Esophagus squamous epithelium (tissue), 5 donors: ENCODE measurements around the gene CKB. TPM values are rescaled to one million over a fixed set of nuclear protein-coding genes. Genes with fewer than 3 reads are reported as not detected.

Experiments used
- DNase-seq: peaks from one replicate; lab custom pipeline; 2025; lab: John Stamatoyannopoulos, UW
- H3K27ac ChIP-seq, 4 donors: fragments of 200-600 bp; sonication (generic); one replicate each; pipeline ENCODE4 v1.5.1; 2016 to 2019; ENCODE audit warnings: mild to moderate bottlenecking in 1 of 4
- H3K27me3 ChIP-seq, 4 donors: fragments of 200-600 bp; sonication (generic); 1 replicate in 3 of 4; 2 replicates in 1 of 4; pipeline versions ENCODE4 v1.5.1 to v1.6.0; 2017 to 2021; ENCODE audit warnings: antibody characterized with exemption in 1 of 4
- H3K36me3 ChIP-seq, 3 donors: fragments of 200-600 bp; sonication (generic); one replicate each; pipeline ENCODE4 v1.5.1; 2016 to 2019
- H3K4me1 ChIP-seq, 3 donors: fragments of 200-600 bp; sonication (generic); one replicate each; pipeline ENCODE4 v1.5.1; 2017 to 2019
- H3K4me3 ChIP-seq, 4 donors: fragments of 200-600 bp; sonication (generic); 1 replicate in 3 of 4; 2 replicates in 1 of 4; pipeline ENCODE4 v1.5.1; 2016 to 2019; ENCODE audit warnings: mild to moderate bottlenecking in 2 of 4, moderate library complexity in 1 of 4
- H3K9me3 ChIP-seq, 3 donors: fragments of 200-600 bp; sonication (generic); one replicate each; pipeline ENCODE4 v1.5.1; 2016 to 2019
- CTCF ChIP-seq, 6 experiments: fragments of 450-650 bp in 4 of 6; fragments of 200-600 bp in 2 of 6; sonication (generic) in 2 of 6; IDR thresholded peaks; one replicate each; pipeline ENCODE4 v1.5.1; 2016 to 2019; ENCODE audit warnings: antibody characterized with exemption in 6 of 6, mild to moderate bottlenecking in 4 of 6, moderate library complexity in 4 of 6
- POLR2A ChIP-seq, 4 donors: fragments of 450-650 bp; IDR thresholded peaks; one replicate each; pipeline ENCODE4 v1.6.1; 2017; ENCODE audit warnings: antibody characterized with exemption in 4 of 4, mild to moderate bottlenecking in 4 of 4, moderate library complexity in 3 of 4
- WGBS, 2 donors: methylation state at CpG; one replicate each; pipeline ENCODE4 v1.1.5; 2018; 5-methylcytosine and 5-hydroxymethylcytosine counted together
- intact Hi-C: fragments of 100-400 bp; cut with DNase I; formaldehyde crosslinking; loops from one replicate; pipeline ENCODE4 v1.15.0; 2022
- total RNA-seq, 4 donors: library from RNA; depleted of rRNA; stranded (reverse); fragments of >200 nt; gene quantifications; one replicate each; pipeline ENCODE4 v1.1.0, GENCODE V29; 2016
- donor health status: DM: yes; HTN: yes; CAD: no.

CKB gene
- total RNA-seq, 4 donors from 2014 or later: 27.2 to 204 (median 37.6) TPM

- Histone ChIP-seq H3K27me3 (no peaks in the 10 kb centered on the region), H3K4me1 (peaks cover 15 to 36% (median 17%) of the 10 kb centered on the region in 3 donors), H3K36me3 (peaks cover 6 to 56% (median 8%) of the 10 kb centered on the region in 3 donors), H3K9me3 (no peaks in the 10 kb centered on the region), H3K27ac (no peak overlapping the region), H3K4me3 (no peak overlapping the region)
- TF ChIP-seq POLR2A (IDR thresholded peaks at IDR 0.05) (no peak), CTCF (IDR thresholded peaks at IDR 0.05) (no peak)
- 90 to 92% methylated on average over 12 to 22 of the region's 26 CpGs for WGBS, 2 donors
- intact Hi-C loops: no loop called here
- DNase-seq: no peak
These were observed 11.6 kb downstream of the CKB start for GRCh38 chr14:103510724-103511693.

- Histone ChIP-seq H3K9me3 (no peaks in the 10 kb centered on the region), H3K36me3 (peaks cover 10 to 65% (median 17%) of the 10 kb centered on the region in 3 donors), H3K4me1 (peaks cover 15 to 28% (median 17%) of the 10 kb centered on the region in 3 donors), H3K27me3 (no peaks in the 10 kb centered on the region), H3K27ac (no peak overlapping the region), H3K4me3 (no peak overlapping the region)
- 89 to 91% methylated on average over 6 to 11 of the region's 11 CpGs for WGBS, 2 donors
- TF ChIP-seq POLR2A (IDR thresholded peaks at IDR 0.05): no peak
- TF ChIP-seq CTCF (IDR thresholded peaks at IDR 0.05): no peak
- no peak for DNase-seq
- intact Hi-C loops: no loop called here
These were observed 12.5 kb downstream of the CKB start for GRCh38 chr14:103509864-103510723.

DNA sequence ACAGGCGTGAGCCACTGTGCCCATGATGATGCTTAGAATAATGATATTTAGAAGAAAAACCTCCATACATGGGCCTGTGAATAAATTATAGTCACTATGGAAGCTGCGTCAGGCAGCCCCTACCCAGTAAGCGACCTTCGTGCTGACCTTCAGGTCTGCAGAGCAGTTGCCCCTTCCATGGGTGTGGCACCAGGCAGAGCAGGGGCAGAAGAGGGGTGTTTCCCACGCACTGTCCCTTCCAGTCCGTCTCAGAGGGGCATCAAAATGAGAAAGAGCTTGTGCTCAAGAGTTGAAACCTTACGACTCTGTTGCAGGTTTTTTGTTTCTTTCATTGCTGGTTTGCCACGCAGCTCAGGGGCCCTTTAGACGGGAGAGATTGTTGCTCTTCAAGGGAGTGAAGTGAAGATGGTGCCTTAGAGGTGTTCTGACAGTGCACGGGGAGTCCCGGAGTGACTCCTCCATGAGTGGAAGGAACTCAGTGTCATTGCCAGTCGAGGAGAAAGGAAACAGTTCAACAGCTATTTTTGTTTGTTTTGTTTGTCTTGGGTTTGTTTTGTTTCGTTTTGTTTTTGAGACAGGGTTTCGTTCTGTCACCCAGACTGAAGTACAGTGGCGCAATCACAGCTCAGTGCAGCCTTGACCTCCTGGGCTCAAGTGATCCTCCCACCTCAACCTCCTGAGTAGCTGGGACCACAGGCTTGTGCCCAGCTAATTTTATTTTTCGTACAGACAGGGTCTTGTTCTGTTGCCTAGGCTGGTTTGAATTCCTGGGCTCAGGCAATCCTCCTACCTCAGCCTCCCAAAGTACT lies 13.9 kb downstream of the CKB start:
- Histone ChIP-seq H3K27me3 (no peaks in the 10 kb centered on the region), H3K4me3 (no peak overlapping the region), H3K36me3 (peaks cover 20 to 78% (median 21%) of the 10 kb centered on the region in 3 donors), H3K9me3 (no peaks in the 10 kb centered on the region), H3K27ac (no peak overlapping the region), H3K4me1 (peaks cover 13 to 16% (median 15%) of the 10 kb centered on the region in 3 donors)
- DNase-seq: no peak
- TF ChIP-seq POLR2A (IDR thresholded peaks at IDR 0.05): no peak
- WGBS, 2 donors: 79 to 82% methylated on average over 11 to 14 of the region's 16 CpGs
- intact Hi-C loops: no loop called here

DNA sequence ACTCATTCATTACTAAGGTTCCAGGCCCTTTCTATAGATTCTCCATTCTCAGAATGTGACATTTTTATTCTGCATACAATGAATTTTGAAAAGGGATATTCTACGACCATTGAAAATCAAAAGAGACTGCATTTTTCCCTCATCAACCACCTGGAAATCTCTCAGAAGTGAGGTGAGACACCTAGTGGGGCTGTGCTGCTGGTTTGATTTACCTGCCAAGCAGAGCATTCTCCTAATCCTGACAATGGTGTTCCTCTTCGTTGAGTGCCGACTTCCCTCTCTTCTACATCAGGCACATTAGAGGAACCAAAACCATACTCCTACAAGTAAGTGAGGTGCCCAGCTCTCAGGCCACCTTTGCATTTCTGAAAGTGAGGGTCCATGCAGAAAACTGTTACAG lies 14.9 kb downstream of the CKB start:
- DNase-seq: no peak
- TF ChIP-seq POLR2A (IDR thresholded peaks at IDR 0.05) (no peak), CTCF (IDR thresholded peaks at IDR 0.05) (no peak)
- Histone ChIP-seq H3K9me3 (no peaks in the 10 kb centered on the region), H3K4me3 (no peak overlapping the region), H3K27me3 (no peaks in the 10 kb centered on the region), H3K36me3 (peaks cover 25 to 88% (median 28%) of the 10 kb centered on the region in 3 donors), H3K4me1 (peaks cover 5 to 6% (median 6%) of the 10 kb centered on the region in 3 donors), H3K27ac (no peak overlapping the region)
- 83 to 91% methylated on average over 3 of the region's 3 CpGs for WGBS, 2 donors
- intact Hi-C loops: no loop called here
